HEK293 (cell line): ENCODE results near the gene SRSF8.

Experiments used
- CTCF ChIP-seq: fragments of 450-650 bp; formaldehyde crosslinking; IDR thresholded peaks from 2 replicates; pipeline ENCODE4 v1.5.1; 2016; ENCODE audit warnings: missing biosample characterization, missing genetic modification characterization
- ZNF280D ChIP-seq: fragments of 450-650 bp; formaldehyde crosslinking; IDR thresholded peaks from 2 replicates; pipeline ENCODE4 v1.5.1; 2016; ENCODE audit warnings: missing biosample characterization, missing genetic modification characterization

- TF ChIP-seq CTCF (tag by site-specific recombination) (no peak), ZNF280D (tag by site-specific recombination) (no peak)
Observed at GRCh38 chr11:95102733-95103132, 36.0 kb downstream of the SRSF8 start.
